Measurements from ENCODE around the gene MECP2. TPM values are rescaled to one million over a fixed set of nuclear protein-coding genes. Genes with fewer than 3 reads are reported as not detected.

MECP2 gene
- polyA plus RNA-seq, 10 donors = 16.0 to 26.0 (median 19.9) TPM

- no peak for DNase-seq
Measured at GRCh38 chrX:154038656-154039055, 58.9 kb downstream of the MECP2 start.

- no peak for DNase-seq
Measured at GRCh38 chrX:154037754-154038153, 59.8 kb downstream of the MECP2 start.

GRCh38 chrX:154036513-154036912, 61.0 kb downstream of the MECP2 start:
- DNase-seq = no peak

- no peak for DNase-seq
Measured at GRCh38 chrX:154033848-154034247, 63.7 kb downstream of the MECP2 start.

GRCh38 chrX:154032653-154033052, 64.9 kb downstream of the MECP2 start:
- no peak for DNase-seq

GRCh38 chrX:154032160-154032559, 65.4 kb downstream of the MECP2 start:
- DNase-seq = no peak

GRCh38 chrX:154030715-154031305, 66.7 kb downstream of the MECP2 start:
- DNase-seq = no peak

GRCh38 chrX:154030266-154030665, 67.3 kb downstream of the MECP2 start:
- DNase-seq = no peak

GRCh38 chrX:154029439-154029838, 68.1 kb downstream of the MECP2 start:
- no peak for DNase-seq

GRCh38 chrX:154028502-154029184, 68.9 kb downstream of the MECP2 start:
- DNase-seq = no peak

- no peak for DNase-seq
Measured at GRCh38 chrX:154027986-154028385, 69.5 kb downstream of the MECP2 start.

GRCh38 chrX:154027022-154027402, 70.5 kb downstream of the MECP2 start:
- DNase-seq = no peak

GRCh38 chrX:154026136-154027021, 71.1 kb downstream of the MECP2 start:
- no peak for DNase-seq

- no peak for DNase-seq
Measured at GRCh38 chrX:154025230-154025629, 72.3 kb downstream of the MECP2 start.

GRCh38 chrX:154024271-154024670, 73.2 kb downstream of the MECP2 start:
- no peak for DNase-seq

- DNase-seq = no peak
Measured at GRCh38 chrX:154023276-154024000, 74.1 kb downstream of the MECP2 start.

GRCh38 chrX:154022108-154022507, 75.4 kb downstream of the MECP2 start:
- no peak for DNase-seq

- DNase-seq = no peak
Measured at GRCh38 chrX:154021131-154021611, 76.3 kb downstream of the MECP2 start.

GRCh38 chrX:154020536-154021115, 76.9 kb downstream of the MECP2 start:
- no peak for DNase-seq

GRCh38 chrX:154019633-154020528, 77.6 kb downstream of the MECP2 start, which contains the start of gene IRAK1:
TSS of gene IRAK1 (minus strand) at chrX:154019902. CDS start at chrX:154019812, 90 bp downstream.
- DNase-seq = peak; percentile 38 to 69 (median 67)

All from muscle of back (tissue), 11 donors.